ENCODE results near the gene PBX4. TPM values are rescaled to one million over a fixed set of nuclear protein-coding genes. Genes with fewer than 3 reads are reported as not detected.
"Not testable (repeated sequence)": the region's sequence is repeated elsewhere in the genome, so short reads cannot be mapped to it uniquely, and the experiment has no call there.

Gene PBX4
- polyA plus RNA-seq, 4 donors: 3.2 to 8.9 (median 3.6) TPM

DNA sequence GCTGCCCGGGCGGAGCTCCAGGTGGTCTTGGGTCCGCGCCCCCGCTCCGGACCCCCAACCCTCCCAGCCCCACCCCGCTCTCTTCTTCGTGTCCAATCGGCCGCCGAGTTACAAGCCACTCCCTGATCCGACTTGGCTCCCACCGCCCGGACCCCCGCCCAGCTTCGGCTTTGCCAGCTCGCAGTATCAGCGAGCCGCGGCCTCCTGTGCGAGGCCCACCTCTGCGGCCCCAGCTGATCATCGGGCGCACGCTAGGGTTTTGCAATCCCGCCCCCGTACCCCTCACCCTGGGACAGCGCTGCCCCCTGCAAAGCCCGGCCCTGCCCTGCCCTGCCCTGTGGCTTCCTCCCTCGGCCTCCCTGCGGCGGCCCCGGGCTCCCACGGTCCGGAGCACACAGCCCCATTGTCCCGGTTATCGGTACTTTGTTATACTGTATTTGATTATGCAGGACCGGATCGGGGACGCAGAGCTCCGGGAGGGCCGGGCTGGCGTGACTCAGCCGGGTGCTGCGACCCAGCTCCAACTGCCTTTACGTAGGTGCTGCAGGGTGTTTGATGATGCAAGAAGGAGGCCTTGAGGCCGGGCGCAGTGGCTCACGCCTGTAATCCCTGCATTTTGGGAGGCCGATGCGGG is 10.1 kb upstream of the PBX4 start:
- DNase-seq (ENCODE audit: low read depth in 4 of 4, low spot score in 3 of 4): peak in 1 of 4 donors; percentile 46

DNA sequence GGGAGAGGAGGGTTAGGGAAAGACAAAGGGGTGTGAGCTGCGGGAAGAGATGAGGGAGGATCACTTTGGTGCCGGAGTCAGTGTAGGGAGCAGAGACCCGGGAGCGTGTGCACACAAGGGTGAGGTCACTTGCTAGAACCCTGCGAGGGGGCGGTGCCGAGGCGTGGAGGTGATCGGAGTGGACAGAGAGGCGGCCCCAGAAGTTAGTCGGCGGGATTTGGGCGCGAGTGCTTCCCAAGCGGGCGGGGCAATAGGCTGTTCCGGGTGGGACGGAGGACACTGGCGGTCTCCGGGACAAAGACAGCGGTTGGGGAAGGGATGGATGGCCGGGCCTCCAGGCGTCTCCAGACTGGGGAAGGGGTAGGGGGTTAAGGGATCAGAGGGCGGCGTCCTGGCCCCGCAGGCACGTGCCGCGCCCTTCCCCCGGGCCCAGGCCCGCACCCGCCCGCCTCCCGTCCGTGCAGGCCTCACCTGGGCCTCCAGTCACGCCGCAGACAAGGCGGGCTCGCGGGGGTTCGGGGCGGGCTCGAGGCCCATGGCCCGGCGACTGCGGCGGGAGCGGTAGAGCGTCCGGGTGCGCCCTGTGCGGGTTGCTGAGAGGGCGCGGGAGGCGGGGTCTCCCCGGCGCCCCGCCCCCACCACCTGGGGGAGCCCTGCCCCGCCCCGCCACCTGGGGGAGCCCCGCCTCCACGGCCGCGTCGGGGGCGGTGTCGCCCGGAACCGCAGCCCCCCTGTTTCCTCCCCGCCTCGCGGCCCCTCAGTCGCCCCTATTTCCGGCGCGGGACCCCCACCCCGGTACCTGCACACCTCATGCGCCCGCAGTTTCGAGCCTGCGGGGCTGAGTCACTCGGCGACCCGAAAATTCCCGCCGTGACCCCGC is 9.4 kb upstream of the PBX4 start, which contains the start of gene LPAR2:
TSS of gene LPAR2 (minus strand) at position 600 of the 880 bp plus-strand sequence. CDS start 945 bp downstream, outside the sequence.
- DNase-seq (ENCODE audit: low read depth in 4 of 4, low spot score in 3 of 4): no peak

DNA sequence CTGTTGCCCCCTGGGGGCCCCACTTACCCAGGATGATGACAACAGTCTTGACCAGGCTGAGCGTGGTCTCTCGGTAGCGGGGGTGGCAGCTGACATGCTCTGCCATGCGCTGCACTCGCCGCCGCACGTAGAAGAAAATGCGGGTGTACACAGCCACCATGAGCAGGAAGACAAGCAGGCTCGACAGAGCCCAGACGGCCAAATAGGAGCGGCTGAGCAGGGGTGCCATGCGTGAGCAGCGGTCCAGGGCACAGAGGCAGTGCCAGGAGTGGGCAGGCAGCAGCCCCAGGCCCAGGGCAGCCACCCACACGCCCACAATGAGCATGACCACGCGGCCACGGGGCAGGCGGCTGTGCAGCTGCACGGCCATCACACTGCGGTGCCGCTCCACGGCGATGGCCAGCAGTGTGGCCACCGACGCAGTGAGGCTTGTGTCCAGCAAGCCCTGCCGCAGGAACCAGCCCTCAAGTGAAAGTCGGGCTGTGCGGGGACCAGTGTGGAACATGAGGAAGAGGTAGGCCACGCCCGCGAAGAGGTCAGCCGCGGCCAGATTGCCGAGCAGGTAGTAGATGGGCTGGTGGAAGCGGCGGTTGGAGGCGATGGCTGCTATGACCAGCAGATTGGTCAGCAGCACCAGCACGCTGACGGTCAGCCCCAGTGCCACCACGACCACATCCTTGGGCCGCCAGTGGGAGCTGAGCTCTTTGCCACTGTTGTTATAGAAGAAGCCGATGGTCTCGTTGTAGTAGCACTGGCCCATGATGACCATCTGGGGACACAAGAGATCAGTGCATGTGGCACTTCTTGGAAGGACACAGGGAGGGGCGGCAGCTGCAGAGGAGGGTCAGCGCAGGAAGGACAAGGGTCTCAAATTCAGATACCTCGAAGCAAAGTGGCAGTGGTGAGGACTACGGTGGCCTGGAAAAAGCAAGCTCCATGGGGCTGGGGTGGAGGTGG is 8.3 kb upstream of the PBX4 start:
- no peak for DNase-seq (ENCODE audit: low read depth in 4 of 4, low spot score in 3 of 4)

DNA sequence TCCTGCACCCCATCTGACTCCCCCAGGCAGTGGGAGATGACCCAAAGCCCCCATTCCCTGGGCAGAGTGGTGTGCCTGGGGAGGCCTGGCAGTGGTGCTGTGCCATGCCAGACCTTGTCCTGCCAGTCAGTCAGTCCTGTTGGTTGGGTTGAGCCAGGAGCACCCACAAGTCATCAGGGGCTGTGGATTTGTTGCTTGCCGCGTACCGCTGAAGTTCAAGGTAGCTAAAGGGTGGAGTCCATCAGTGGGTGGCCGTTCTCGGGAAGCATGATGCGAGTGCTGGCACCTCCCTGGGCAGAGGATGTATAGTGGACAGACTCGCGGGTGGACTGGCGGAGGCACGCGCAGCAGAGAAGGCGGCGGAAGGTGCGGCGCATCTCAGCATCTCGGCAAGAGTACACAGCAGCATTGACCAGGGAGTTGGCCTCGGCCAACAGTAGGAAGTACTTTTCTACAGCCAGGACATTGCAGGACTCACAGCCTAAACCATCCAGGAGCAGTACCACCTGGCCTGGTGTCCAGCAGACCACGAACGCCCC is 5.6 kb upstream of the PBX4 start:
- no peak for DNase-seq (ENCODE audit: low read depth in 4 of 4, low spot score in 3 of 4)

DNA sequence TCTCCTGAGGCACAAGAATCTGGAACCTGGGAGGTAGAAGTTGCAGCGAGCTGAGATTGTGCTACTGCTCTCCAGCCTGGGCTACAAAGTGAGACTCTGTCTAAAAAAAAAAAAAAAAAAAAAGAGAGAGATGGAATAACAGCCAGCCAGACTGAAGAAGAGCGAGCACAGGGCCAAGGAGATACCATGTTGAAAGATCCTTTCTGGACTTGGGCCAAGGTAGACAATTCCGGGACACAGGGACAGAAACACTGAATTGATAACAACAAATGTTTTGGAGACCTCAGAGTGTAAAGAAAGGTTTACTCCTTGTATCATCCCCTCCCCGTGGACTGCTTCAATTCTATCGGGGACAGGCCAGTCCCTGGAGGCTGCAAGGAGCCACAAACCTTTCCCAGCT is 4.9 kb upstream of the PBX4 start:
- no peak for DNase-seq (ENCODE audit: low read depth in 4 of 4, low spot score in 3 of 4)

DNA sequence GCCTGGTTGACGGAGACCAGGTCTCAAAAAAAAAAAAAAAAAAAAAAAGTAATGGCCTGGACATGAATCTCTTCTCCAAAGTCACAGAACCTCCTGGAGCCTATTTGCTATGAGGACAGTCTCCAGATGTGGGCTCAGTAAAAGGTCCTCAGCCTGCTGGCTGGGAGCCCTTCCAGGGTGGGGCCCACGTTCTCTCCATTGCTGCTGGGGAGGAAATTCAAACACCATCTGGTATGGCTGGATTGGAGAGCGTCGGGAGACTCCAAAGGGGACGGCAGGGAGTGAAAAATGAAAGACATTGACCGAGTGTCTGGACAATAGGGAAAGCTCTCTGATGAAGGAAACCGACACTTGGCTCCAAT is 1.3 kb upstream of the PBX4 start:
- no peak for DNase-seq (ENCODE audit: low read depth in 4 of 4, low spot score in 3 of 4)

DNA sequence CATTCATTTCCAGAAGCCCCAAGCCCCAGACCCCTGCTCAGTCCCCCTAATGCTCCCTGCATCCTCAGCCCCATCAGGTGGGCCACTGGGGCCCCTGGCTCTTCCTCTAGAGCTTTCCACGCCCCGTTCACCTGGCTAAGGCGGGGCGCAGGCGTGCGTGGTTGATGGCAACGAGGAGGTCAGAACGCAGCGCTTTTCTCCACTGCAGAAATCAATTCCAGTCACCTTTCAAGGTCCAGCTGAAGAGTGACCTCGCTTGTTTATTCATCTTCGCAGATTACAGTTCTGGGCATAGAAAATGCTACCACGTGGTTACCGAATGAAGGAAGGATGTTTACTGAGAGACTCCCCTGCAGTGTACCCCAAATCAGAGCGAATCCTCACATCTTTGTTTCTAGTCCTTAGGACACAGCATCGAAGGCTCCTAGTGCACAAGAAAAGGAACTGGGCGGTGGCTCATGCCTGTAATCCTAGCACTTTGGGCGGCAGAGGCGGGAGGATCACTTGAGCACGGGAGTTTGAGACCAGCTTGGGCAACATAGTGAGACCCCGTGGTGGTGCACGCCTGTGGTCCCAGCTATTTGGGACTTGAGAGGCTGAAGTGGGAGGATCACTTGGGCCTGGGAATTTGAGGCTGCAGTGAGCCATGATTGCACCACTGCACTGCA is 828 bp upstream of the PBX4 start:
- DNase-seq (ENCODE audit: low read depth in 4 of 4, low spot score in 3 of 4): no peak

DNA sequence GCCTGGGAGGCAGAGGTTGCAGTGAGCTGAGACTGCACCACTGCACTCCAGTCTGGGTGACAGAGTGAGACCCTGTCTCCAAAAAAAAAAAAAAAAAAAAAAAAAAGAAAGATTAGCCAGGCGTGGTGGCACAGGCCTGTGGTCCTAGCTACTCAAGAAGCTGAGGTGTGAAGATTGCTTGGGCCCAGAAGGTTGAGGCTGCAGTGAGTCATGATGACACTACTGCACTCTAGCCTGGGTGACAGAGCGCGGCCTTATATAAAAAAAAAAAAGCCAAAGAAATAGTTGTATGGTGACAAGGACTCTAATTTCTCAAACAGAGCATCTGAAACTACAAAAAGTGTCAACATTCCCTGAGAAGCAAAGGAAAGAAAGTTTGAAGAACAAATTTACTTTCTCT is 3.4 kb downstream of the PBX4 start:
- DNase-seq (ENCODE audit: low read depth in 4 of 4, low spot score in 3 of 4): no peak

DNA sequence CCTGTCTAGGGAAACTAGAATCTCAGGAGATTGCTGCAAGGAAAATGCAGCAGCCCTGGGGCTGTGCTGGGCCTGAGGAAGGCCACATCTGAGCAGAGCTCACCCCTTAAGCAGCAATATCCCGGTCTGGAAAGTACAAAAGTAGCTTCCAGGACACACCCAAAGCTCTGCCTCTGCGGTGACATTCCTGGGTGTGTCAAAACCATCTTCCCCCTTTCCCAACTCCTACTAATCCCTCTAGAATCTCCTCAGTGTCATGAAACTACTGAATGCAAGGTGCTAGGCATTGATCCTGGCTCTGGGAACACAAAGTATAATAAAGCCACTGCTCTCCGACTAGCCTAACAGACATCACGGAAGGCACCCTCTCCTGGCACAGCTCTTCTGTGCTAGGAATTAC is 5.0 kb downstream of the PBX4 start:
- DNase-seq (ENCODE audit: low read depth in 4 of 4, low spot score in 3 of 4): no peak

DNA sequence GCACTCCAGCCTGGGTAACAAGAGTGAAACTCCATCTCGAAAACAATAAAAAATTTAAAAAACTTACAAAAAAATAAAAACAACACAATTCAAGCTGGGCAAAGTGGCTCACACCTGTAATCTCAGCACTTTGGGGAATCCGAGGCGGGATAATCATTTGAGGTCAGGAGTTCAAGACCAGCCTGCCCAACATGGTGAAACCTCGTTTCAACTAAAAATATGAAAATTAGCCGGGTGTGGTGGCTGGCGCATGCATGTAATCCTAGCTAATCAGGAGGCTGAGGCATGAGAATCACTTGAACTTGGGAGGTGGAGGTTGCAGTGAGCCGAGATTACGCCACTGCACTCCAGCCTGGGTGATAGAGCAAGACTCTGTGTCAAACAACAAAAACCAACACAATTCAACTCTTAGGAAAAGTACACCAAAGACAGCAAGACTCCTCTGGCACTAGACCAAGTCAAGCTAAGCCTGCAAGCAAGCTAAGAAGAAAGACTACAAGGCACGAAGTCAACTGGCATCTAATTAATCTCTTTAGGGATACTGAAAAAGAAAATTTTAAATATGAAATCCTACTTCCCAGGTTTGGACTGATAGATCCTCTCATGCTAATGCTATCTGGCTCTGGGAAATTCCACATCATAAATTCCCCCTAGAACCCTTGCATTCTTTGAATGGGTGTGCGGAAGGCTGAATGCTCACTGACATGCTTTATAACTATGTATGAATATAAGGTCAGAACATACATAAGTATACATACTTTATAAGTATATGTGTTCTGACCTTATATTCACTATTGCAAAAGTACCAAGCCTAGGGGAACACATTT is 7.9 kb downstream of the PBX4 start:
- no peak for DNase-seq (ENCODE audit: low read depth in 4 of 4, low spot score in 3 of 4)

DNA sequence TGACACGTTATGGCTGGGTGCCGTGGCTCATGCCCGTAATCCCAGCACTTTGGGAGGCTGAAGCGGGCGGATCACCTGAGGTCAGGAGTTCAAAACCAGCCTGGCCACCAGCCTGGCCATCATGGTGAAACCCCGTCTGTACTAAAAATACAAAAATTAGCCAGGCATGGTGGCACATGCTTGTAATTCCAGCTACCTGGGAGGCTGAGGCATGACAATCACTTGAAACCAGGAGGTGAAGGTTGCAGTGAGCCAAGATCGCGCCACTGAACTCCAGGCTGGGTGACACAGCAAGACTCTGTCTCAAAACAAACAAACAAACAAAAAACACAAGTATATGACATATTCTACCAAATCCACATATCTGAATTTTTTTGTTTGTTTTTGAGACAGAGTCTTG is 11.8 kb downstream of the PBX4 start:
- DNase-seq (ENCODE audit: low read depth in 4 of 4, low spot score in 3 of 4): not testable (repeated sequence)

DNA sequence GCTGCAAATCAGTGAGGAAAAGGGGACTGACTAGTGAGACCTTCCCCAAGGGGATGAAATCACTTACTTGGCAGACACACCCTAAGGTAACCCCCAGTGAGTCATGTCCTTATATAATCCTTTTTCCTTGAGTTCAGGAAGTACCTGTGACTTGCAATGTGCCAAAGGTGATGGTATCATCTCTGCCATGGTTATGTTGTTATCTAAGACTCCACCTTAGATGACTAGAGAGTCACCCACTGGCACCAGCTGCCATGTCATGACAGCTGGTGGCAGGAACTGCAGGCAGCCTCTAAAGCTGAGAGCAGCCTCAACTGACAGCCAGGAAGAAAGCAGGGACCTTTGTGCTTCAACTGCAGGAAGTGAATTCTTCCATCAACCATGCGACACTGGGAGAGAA is 12.5 kb downstream of the PBX4 start:
- no peak for DNase-seq (ENCODE audit: low read depth in 4 of 4, low spot score in 3 of 4)

DNA sequence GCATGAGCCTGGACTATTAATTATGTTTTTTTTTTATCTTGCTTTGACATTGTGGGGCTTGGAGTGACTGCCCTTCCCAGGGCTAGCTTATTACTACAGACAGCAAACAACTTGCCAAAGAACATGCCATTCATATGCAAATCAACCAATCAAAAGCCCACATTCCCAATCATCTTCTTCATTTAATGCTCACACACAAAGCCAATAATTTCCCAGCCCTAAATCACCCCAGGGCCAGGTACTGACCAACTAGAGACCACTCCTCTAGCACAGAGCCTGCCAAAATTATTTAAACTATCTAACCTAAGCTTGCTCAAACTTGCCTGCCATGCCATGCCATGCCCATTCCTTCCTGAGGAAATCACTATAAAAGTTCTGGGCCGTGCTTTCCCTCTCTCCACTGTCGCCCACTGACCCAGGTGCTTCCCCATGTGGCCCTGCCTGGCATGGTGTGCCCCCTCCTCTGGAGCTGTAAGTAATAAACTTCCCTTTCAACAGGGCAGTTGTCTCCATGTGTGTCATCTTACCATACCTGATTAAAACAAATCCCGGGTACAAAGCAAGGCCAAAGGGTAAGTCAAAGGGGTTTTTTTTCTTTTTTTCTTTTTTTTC is 15.7 kb downstream of the PBX4 start:
- no peak for DNase-seq (ENCODE audit: low read depth in 4 of 4, low spot score in 3 of 4)

DNA sequence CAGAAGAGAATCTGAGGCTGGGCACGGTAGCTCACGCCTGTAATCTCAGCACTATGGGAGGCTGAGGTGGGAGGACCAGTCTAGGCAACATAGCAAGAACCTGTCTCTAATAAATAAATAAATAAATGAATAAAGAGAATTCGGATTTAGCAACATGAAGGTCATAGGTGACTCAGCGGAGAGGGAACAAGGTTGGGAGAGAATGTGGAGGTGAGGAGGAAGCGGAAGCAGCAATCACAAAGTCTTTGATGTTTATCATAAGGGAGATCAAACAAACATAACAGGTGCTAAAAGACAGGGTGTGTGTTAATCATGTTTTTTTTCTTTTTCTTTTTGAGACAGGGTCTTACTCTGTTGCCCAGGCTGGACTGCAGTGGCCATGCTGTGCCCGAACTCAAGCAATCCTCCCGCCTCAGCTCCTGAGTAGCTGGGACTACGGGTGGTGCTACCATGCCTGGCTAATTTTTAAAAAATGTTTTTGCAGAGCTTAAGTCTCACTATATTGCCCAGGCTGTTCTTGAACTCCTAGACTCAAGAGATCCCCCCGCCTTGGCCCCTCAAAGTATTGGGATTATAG is 16.3 kb downstream of the PBX4 start:
- no peak for DNase-seq (ENCODE audit: low read depth in 4 of 4, low spot score in 3 of 4)

DNA sequence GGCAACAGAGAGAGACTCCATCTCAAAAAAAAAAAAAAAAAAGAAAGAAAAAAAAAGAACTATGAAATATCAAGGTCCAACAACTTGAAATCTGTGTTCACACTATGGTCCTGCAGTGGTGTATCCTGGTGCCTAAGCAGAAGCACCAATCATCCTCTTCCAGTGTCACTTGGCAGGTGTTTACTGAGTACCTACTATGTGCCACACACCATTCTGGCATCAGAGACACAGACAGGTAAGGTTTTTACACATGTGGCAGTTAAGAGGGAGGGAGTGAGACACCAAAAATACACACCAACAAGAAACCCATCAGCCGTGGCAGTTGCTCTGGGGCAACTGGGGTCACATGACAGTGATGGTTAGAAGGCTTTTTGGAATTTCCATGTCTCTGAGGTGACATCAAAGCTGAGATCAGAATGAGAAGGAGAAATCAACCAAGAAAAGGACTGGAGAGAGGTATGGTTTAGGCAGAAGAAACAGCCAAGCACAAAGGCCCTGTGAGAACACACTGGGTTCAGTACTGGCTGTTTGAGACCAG is 17.6 kb downstream of the PBX4 start:
- DNase-seq (ENCODE audit: low read depth in 4 of 4, low spot score in 3 of 4): no peak

DNA sequence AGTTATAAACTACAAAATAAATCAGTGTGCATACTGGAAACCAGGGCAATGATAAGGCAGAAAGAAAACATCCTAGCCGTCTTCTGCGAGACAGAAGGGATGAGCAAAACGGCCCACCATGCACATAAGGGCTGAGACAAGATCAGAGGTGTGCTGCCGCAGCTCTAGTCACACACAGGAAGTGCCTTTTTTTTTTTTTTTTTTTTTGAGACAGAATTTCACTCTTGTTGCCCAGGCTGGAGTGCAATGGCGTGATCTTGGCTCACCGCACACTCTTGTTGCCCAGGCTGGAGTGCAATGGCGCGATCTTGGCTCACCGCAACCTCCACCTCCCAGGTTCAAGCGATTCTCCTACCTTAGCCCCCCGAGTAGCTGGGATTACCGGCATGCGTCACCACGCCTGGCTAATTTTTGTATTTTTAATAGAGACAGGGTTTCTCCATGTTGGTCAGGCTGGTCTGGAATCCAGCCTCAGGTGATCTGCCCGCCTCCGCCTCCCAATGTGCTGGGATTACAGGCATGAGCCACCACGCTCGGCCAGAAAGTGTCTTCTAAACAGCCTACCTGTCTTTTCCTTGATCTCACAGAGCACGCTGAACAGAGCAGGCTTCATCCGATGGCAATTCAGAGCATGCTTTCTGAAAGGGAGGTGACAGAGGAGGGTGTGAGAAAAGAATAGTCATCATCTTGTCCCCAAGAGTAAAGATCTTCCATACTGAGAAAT is 19.6 kb downstream of the PBX4 start:
- DNase-seq (ENCODE audit: low read depth in 4 of 4, low spot score in 3 of 4): not testable (repeated sequence)

DNA sequence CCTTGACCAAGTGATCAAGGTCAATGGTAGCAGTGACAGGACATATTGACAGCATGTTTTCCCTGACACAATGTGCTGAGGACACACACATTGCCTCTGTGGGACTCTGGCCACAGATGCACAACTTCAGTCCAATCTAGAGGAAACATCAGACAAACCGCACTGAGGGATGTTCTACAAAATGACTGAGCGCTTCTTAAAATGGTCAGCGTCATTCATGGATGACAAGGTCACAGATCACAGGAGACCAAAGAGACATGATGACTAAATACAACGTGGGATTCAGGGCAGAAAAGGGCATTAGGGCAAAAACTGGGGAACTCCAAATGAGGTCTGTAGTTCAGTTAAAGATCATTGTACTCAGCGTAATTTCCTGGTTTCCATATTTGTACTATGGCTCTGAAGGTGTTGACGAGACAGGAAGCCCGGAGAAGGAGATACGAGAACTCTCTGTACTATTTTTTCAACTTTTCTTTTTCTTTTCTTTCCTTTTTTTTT is 20.6 kb downstream of the PBX4 start:
- DNase-seq (ENCODE audit: low read depth in 4 of 4, low spot score in 3 of 4): no peak

All from left renal pelvis (tissue), 4 donors.